Measurements from ENCODE around the gene VGLL1. TPM values are rescaled to one million over a fixed set of nuclear protein-coding genes. Genes with fewer than 3 reads are reported as not detected.

VGLL1 gene
- polyA plus RNA-seq, 3 donors = not detected

- H3K4me3 ChIP-seq (replicated peaks in 1 of 3; ENCODE audit: low read depth in 2 of 3, low read length in 3 of 3) = no peak overlapping the region
- H3K4me3 Mint-ChIP-seq = no peak overlapping the region
- no peak overlapping the region for H3K9ac ChIP-seq (ENCODE audit: insufficient read depth, low read length, poor library complexity, severe bottlenecking)
- H4K20me1 ChIP-seq (ENCODE audit: insufficient read depth, low read length) = no peaks in the 10 kb centered on the region
- no peak overlapping the region for H3K27ac Mint-ChIP-seq
- H3K4me1 Mint-ChIP-seq = no peaks in the 10 kb centered on the region
- H3K4me1 ChIP-seq (ENCODE audit: control insufficient read depth in 1 of 2, insufficient read depth in 2 of 2, low read length in 2 of 2) = no peaks in the 10 kb centered on the region
- intact Hi-C loops (cut with micrococcal nuclease) = no loop called here
- H3K36me3 ChIP-seq (replicated peaks in 1 of 2; ENCODE audit: control insufficient read depth in 1 of 2, insufficient read depth in 2 of 2, low read length in 2 of 2) = no peaks in the 10 kb centered on the region
- TF ChIP-seq, protein P1, sequence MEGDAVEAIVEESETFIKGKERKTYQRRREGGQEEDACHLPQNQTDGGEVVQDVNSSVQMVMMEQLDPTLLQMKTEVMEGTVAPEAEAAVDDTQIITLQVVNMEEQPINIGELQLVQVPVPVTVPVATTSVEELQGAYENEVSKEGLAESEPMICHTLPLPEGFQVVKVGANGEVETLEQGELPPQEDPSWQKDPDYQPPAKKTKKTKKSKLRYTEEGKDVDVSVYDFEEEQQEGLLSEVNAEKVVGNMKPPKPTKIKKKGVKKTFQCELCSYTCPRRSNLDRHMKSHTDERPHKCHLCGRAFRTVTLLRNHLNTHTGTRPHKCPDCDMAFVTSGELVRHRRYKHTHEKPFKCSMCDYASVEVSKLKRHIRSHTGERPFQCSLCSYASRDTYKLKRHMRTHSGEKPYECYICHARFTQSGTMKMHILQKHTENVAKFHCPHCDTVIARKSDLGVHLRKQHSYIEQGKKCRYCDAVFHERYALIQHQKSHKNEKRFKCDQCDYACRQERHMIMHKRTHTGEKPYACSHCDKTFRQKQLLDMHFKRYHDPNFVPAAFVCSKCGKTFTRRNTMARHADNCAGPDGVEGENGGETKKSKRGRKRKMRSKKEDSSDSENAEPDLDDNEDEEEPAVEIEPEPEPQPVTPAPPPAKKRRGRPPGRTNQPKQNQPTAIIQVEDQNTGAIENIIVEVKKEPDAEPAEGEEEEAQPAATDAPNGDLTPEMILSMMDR (IDR thresholded peaks at IDR 0.05) = no peak
- H3K9me3 ChIP-seq (replicated peaks in 1 of 2; ENCODE audit: control insufficient read depth in 1 of 2, insufficient read depth in 1 of 2, low read length in 2 of 2) = no peaks in the 10 kb centered on the region
- no peak overlapping the region for H2AFZ ChIP-seq (ENCODE audit: insufficient read depth, low read depth, low read length, poor library complexity, severe bottlenecking)
- DNase-seq = no peak
- no peaks in the 10 kb centered on the region for H3K79me2 ChIP-seq (ENCODE audit: insufficient read depth, low read length)
- H3K4me2 ChIP-seq (replicated peaks; ENCODE audit: extremely low read depth, low read length, poor library complexity, severe bottlenecking) = no peak overlapping the region
- H3K27me3 Mint-ChIP-seq (ENCODE audit: low read depth in 3 of 3) = peaks cover 0 to 6% (median 3%) of the 10 kb centered on the region in 3 donors
- H3K36me3 Mint-ChIP-seq = no peaks in the 10 kb centered on the region
- H3K27me3 ChIP-seq (ENCODE audit: control insufficient read depth in 2 of 2, insufficient read depth in 2 of 2, low read length in 2 of 2) = peaks cover 0 to 2% of the 10 kb centered on the region in 2 donors
- H3K9me3 Mint-ChIP-seq = peaks cover 0 to 2% (median 1%) of the 10 kb centered on the region in 7 donors
- no peak overlapping the region for H3K27ac ChIP-seq (ENCODE audit: low read depth in 1 of 2, low read length in 2 of 2)
Observed at GRCh38 chrX:136523770-136524169, 8.2 kb upstream of the VGLL1 start.

GRCh38 chrX:136525738-136526606 lies 6.0 kb upstream of the VGLL1 start:
- H3K4me3 Mint-ChIP-seq = no peak overlapping the region
- intact Hi-C loops (cut with micrococcal nuclease) = no loop called here
- peaks cover 0 to 1% of the 10 kb centered on the region in 2 donors for H3K27me3 ChIP-seq (ENCODE audit: control insufficient read depth in 2 of 2, insufficient read depth in 2 of 2, low read length in 2 of 2)

More at GRCh38 chrX:136525738-136526606, 6.0 kb upstream of the VGLL1 start:
- Histone ChIP-seq H3K4me3 (replicated peaks in 1 of 3; ENCODE audit: low read depth in 2 of 3, low read length in 3 of 3) (no peak overlapping the region), H3K9ac (ENCODE audit: insufficient read depth, low read length, poor library complexity, severe bottlenecking) (no peak overlapping the region), H3K36me3 (replicated peaks in 1 of 2; ENCODE audit: control insufficient read depth in 1 of 2, insufficient read depth in 2 of 2, low read length in 2 of 2) (no peaks in the 10 kb centered on the region), H3K4me2 (replicated peaks; ENCODE audit: extremely low read depth, low read length, poor library complexity, severe bottlenecking) (no peak overlapping the region), H3K79me2 (ENCODE audit: insufficient read depth, low read length) (no peaks in the 10 kb centered on the region), H2AFZ (ENCODE audit: insufficient read depth, low read depth, low read length, poor library complexity, severe bottlenecking) (no peak overlapping the region), H3K9me3 (replicated peaks in 1 of 2; ENCODE audit: control insufficient read depth in 1 of 2, insufficient read depth in 1 of 2, low read length in 2 of 2) (no peaks in the 10 kb centered on the region), H3K4me1 (ENCODE audit: control insufficient read depth in 1 of 2, insufficient read depth in 2 of 2, low read length in 2 of 2) (no peaks in the 10 kb centered on the region), H3K27ac (ENCODE audit: low read depth in 1 of 2, low read length in 2 of 2) (no peak overlapping the region), H4K20me1 (ENCODE audit: insufficient read depth, low read length) (no peaks in the 10 kb centered on the region)
- DNase-seq = no peak
- TF ChIP-seq, protein P1 (IDR thresholded peaks at IDR 0.05) = no peak
- Mint-ChIP-seq H3K4me1 (no peaks in the 10 kb centered on the region), H3K27ac (no peak overlapping the region), H3K36me3 (no peaks in the 10 kb centered on the region), H3K9me3 (peaks cover 0 to 2% (median 1%) of the 10 kb centered on the region in 7 donors), H3K27me3 (ENCODE audit: low read depth in 3 of 3) (peaks cover 0 to 6% (median 5%) of the 10 kb centered on the region in 3 donors)
- WGBS (ENCODE audit: insufficient coverage) = 50% methylated on average over 1 of the region's 2 CpGs

Data from CD14-positive monocyte (primary cell).